GM23248 (cell line): ENCODE measurements around the gene RFX4.

ENCODE experiments used
- EZH2 ChIP-seq: fragments of 200-600 bp; sonication (generic); IDR thresholded peaks from 2 replicates; pipeline ENCODE4 v1.6.1; 2018; ENCODE audit warnings: antibody characterized with exemption, mild to moderate bottlenecking; ENCODE audit not compliant: insufficient read depth, poor library complexity, severe bottlenecking
- EZH2phosphoT487 ChIP-seq: fragments of 200-600 bp; sonication (generic); IDR thresholded peaks from 2 replicates; pipeline ENCODE4 v1.6.1; 2018; ENCODE audit warnings: antibody characterized with exemption, moderate library complexity, mild to moderate bottlenecking, low read depth; ENCODE audit not compliant: insufficient read depth

- TF ChIP-seq EZH2 (no peak), EZH2phosphoT487 (no peak)
Measured at GRCh38 chr12:106652510-106653015, 69.8 kb downstream of the RFX4 start.
